Activated CD8-positive, alpha-beta memory T cell treated with anti-CD3 and anti-CD28 coated beads for 36 hours (primary cell): ENCODE measurements around the gene ZNF500. TPM values are rescaled to one million over a fixed set of nuclear protein-coding genes. Genes with fewer than 3 reads are reported as not detected.

Experiments
- CTCF ChIA-PET: fragments of 350-600 bp; sonication (Branson Sonifier 250); formaldehyde crosslinking; loops from one replicate; lab custom pipeline; 2021; ENCODE audit warnings: antibody characterized with exemption; lab: Charles Lee
- POLR2A ChIA-PET: fragments of 350-600 bp; sonication (Branson Sonifier 250); formaldehyde crosslinking; loops from one replicate; lab custom pipeline; 2021; ENCODE audit warnings: antibody characterized with exemption; lab: Charles Lee
- total RNA-seq, 2 experiments: library from RNA; stranded (reverse); gene quantifications; one replicate each; pipeline ENCODE4 v1.2.3, GENCODE V29; 2021

ZNF500 gene
- total RNA-seq, 2 experiments from 2014 or later, result 10.0 to 12.0 TPM

- POLR2A ChIA-PET, result no interaction called here
- CTCF ChIA-PET, result no interaction called here
These were observed 67.9 kb downstream of the ZNF500 start for GRCh38 chr16:4699046-4699556.

- ChIA-PET POLR2A (no interaction called here), CTCF (no interaction called here)
These were observed 68.5 kb downstream of the ZNF500 start for GRCh38 chr16:4698321-4699045.

Other genes starting within 250 kb of the ZNF500 start
- 10 to 100 TPM; 38.7 to 39.3 TPM for gene CDIP1, start 228.4 kb downstream of the ZNF500 start, total RNA-seq
- gene C16orf96, start 210.8 kb downstream of the ZNF500 start, total RNA-seq, result under 1 TPM; 0.08 to 0.11 TPM
- gene UBALD1, start 152.3 kb downstream of the ZNF500 start, total RNA-seq, result 10 to 100 TPM; 19.5 to 21.0 TPM
- gene MGRN1, start 142.3 kb downstream of the ZNF500 start, total RNA-seq, result 10 to 100 TPM; 61.9 to 64.2 TPM
- gene NUDT16L1, start 73.6 kb downstream of the ZNF500 start, total RNA-seq, result 10 to 100 TPM; 34.0 to 34.4 TPM
- 10 to 100 TPM; 16.3 to 17.3 TPM for gene ANKS3, start 32.9 kb downstream of the ZNF500 start, total RNA-seq
- gene DNAAF8, start 32.6 kb downstream of the ZNF500 start, total RNA-seq, result under 1 TPM; 0.25 to 0.32 TPM
- gene SEPTIN12, start 21.2 kb upstream of the ZNF500 start, total RNA-seq, result not detected
- gene SMIM22, start 28.2 kb upstream of the ZNF500 start, total RNA-seq, result not detected
- 1 to 10 TPM; 4.8 to 5.4 TPM for gene ROGDI, start 35.5 kb upstream of the ZNF500 start, total RNA-seq
- gene GLYR1, start 80.1 kb upstream of the ZNF500 start, total RNA-seq, result 100 to 1,000 TPM; 101 to 105 TPM
- 10 to 100 TPM; 36.7 to 38.9 TPM for gene UBN1, start 80.3 kb upstream of the ZNF500 start, total RNA-seq
- gene PPL, start 170.0 kb upstream of the ZNF500 start, total RNA-seq, result not detected
- not detected for gene SEC14L5, start 191.2 kb upstream of the ZNF500 start, total RNA-seq